H1 (cell line): Measurements from ENCODE around the gene MPDU1. TPM values are rescaled to one million over a fixed set of nuclear protein-coding genes. Genes with fewer than 3 reads are reported as not detected.

Experiments
- CTCF ChIA-PET: fragments of 300-600 bp; sonication (Branson Sonifier 250); formaldehyde crosslinking; loops from one replicate; lab custom pipeline; 2021; ENCODE audit not compliant: partially characterized antibody; lab: Charles Lee
- POLR2A ChIA-PET: fragments of 300-600 bp; sonication (Branson Sonifier 250); formaldehyde crosslinking; loops from one replicate; lab custom pipeline; 2021; ENCODE audit warnings: inconsistent platforms; ENCODE audit not compliant: partially characterized antibody; lab: Charles Lee
- DNase-seq, 2 experiments: peaks; one replicate each; pipeline versions ENCODE4 v3.0.0 to v3.0.0-alpha.2; 2010 to 2022; ENCODE audit warnings: low spot score in 2 of 2, low read depth in 1 of 2, mixed read lengths in 1 of 2
- FAIRE-seq: peaks from 2 replicates; lab custom pipeline; 2011; peaks lifted over from hg19 to GRCh38; lab: Jason Lieb, UNC
- H2AFZ ChIP-seq: 2 replicates; pipeline ENCODE4 v1.8.1; 2012; ENCODE audit warnings: low read length, inconsistent platforms
- H2AK5ac ChIP-seq: 2 replicates; pipeline ENCODE4 v1.6.1; 2013; ENCODE audit warnings: low read depth, low read length
- H2BK120ac ChIP-seq: replicated peaks from 2 replicates; pipeline ENCODE3; 2013; ENCODE audit warnings: low read depth, low read length, inconsistent platforms
- H2BK12ac ChIP-seq: 2 replicates; pipeline ENCODE4 v1.6.1; 2013; ENCODE audit warnings: low read depth, low read length
- H2BK15ac ChIP-seq: 2 replicates; pipeline ENCODE4 v1.6.1; 2013; ENCODE audit warnings: low read length
- H2BK20ac ChIP-seq: 2 replicates; pipeline ENCODE4 v1.6.1; 2013; ENCODE audit warnings: low read length
- H2BK5ac ChIP-seq: 2 replicates; pipeline ENCODE4 v1.6.1; 2013; ENCODE audit warnings: low read depth, low read length
- H3K14ac ChIP-seq: 2 replicates; pipeline ENCODE4 v1.6.1; 2013; ENCODE audit warnings: inconsistent platforms; ENCODE audit not compliant: insufficient read length
- H3K18ac ChIP-seq: 2 replicates; pipeline ENCODE4 v1.6.1; 2013; ENCODE audit warnings: low read length; ENCODE audit errors: extremely low read depth
- H3K23ac ChIP-seq: 2 replicates; pipeline ENCODE4 v1.6.1; 2013; ENCODE audit warnings: inconsistent platforms; ENCODE audit not compliant: insufficient read length
- H3K23me2 ChIP-seq: 2 replicates; pipeline ENCODE4 v1.6.1; 2013; ENCODE audit warnings: low read depth, low read length
- H3K27ac ChIP-seq: 2 replicates; pipeline ENCODE4 v1.6.1; 2011; ENCODE audit warnings: low read depth, low read length, inconsistent platforms
- H3K27me3 ChIP-seq, 4 experiments: replicated peaks in 1 of 4; 1 replicate in 1 of 4; 2 replicates in 3 of 4; pipeline versions ENCODE4 v1.6.1 to v1.8.1; 2011 to 2013; ENCODE audit warnings: low read length in 3 of 4, mild to moderate bottlenecking in 3 of 4, inconsistent platforms in 2 of 4, mixed read lengths in 2 of 4, moderate library complexity in 1 of 4; ENCODE audit not compliant: control insufficient read depth in 3 of 4, insufficient read depth in 3 of 4; ENCODE audit errors: extremely low read depth in 1 of 4
- H3K36me3 ChIP-seq, 4 experiments: 2 replicates each; pipeline versions ENCODE4 v1.6.1 to v1.8.1; 2011 to 2013; ENCODE audit warnings: mild to moderate bottlenecking in 4 of 4, low read length in 3 of 4, moderate library complexity in 2 of 4, control low read depth in 1 of 4, inconsistent platforms in 1 of 4; ENCODE audit not compliant: insufficient read depth in 4 of 4, control insufficient read depth in 2 of 4
- H3K4ac ChIP-seq: replicated peaks from 2 replicates; pipeline ENCODE3; 2013; ENCODE audit warnings: low read length, low read depth, mixed read lengths, inconsistent platforms; ENCODE audit not compliant: insufficient read length
- H3K4me1 ChIP-seq, 4 experiments: replicated peaks in 1 of 4; 1 replicate in 1 of 4; 2 replicates in 3 of 4; pipeline versions ENCODE4 v1.6.1 to v1.8.1; 2011 to 2013; ENCODE audit warnings: low read length in 3 of 4, inconsistent platforms in 2 of 4, mixed read lengths in 1 of 4; ENCODE audit not compliant: insufficient read depth in 4 of 4, control insufficient read depth in 3 of 4
- H3K4me2 ChIP-seq, 2 experiments: 2 replicates each; pipeline versions ENCODE4 v1.6.1 to v1.8.1; 2011 to 2013; ENCODE audit warnings: low read depth in 2 of 2, low read length in 2 of 2, control low read depth in 1 of 2, inconsistent platforms in 1 of 2, mild to moderate bottlenecking in 1 of 2; ENCODE audit not compliant: insufficient read depth in 1 of 2
- H3K4me3 ChIP-seq, 4 experiments: fragments of 200-600, 300-600 bp in 1 of 4; sonication (generic), shearing (Covaris generic), sonication (Bioruptor Twin) in 1 of 4; 2 replicates each; pipeline versions ENCODE4 v1.5.1 to v1.8.1; 2011 to 2016; ENCODE audit warnings: low read length in 4 of 4, low read depth in 3 of 4, control low read depth in 2 of 4, inconsistent platforms in 2 of 4, mild to moderate bottlenecking in 2 of 4, mixed read lengths in 1 of 4, moderate library complexity in 1 of 4; ENCODE audit not compliant: insufficient read depth in 2 of 4; ENCODE audit errors: extremely low read depth in 1 of 4
- H3K56ac ChIP-seq: replicated peaks from 2 replicates; pipeline ENCODE3; 2013; ENCODE audit warnings: low read depth, mild to moderate bottlenecking, mixed read lengths, low read length, inconsistent platforms; ENCODE audit not compliant: insufficient read length
- H3K79me1 ChIP-seq: 2 replicates; pipeline ENCODE4 v1.6.1; 2013; ENCODE audit warnings: low read depth, low read length, control low read depth
- H3K79me2 ChIP-seq, 2 experiments: 2 replicates each; pipeline versions ENCODE4 v1.6.1 to v1.8.1; 2012 to 2013; ENCODE audit warnings: low read length in 2 of 2, mild to moderate bottlenecking in 2 of 2, inconsistent platforms in 1 of 2; ENCODE audit not compliant: insufficient read depth in 2 of 2, control insufficient read depth in 1 of 2
- H3K9ac ChIP-seq, 4 experiments: replicated peaks in 1 of 4; 1 replicate in 1 of 4; 2 replicates in 3 of 4; pipeline versions ENCODE4 v1.6.1 to v1.8.1; 2011 to 2013; ENCODE audit warnings: low read depth in 3 of 4, low read length in 3 of 4, control low read depth in 2 of 4, mild to moderate bottlenecking in 2 of 4, moderate library complexity in 2 of 4, inconsistent platforms in 1 of 4; ENCODE audit errors: extremely low read depth in 1 of 4
- H3K9me3 ChIP-seq, 2 experiments: 2 replicates each; pipeline versions ENCODE4 v1.6.1 to v1.8.1; 2012 to 2013; ENCODE audit warnings: mild to moderate bottlenecking in 2 of 2, moderate library complexity in 2 of 2, control low read depth in 1 of 2, inconsistent platforms in 1 of 2, low read depth in 1 of 2, low read length in 1 of 2, mixed read lengths in 1 of 2; ENCODE audit not compliant: insufficient read depth in 2 of 2
- H4K20me1 ChIP-seq, 2 experiments: replicated peaks in 1 of 2; 2 replicates each; pipeline versions ENCODE3 to v1.8.1; 2011 to 2013; ENCODE audit warnings: inconsistent platforms in 2 of 2, low read length in 2 of 2, mild to moderate bottlenecking in 1 of 2; ENCODE audit not compliant: insufficient read depth in 2 of 2, control insufficient read depth in 1 of 2
- H4K5ac ChIP-seq: 2 replicates; pipeline ENCODE4 v1.6.1; 2013; ENCODE audit warnings: low read length, low read depth, mixed read lengths, inconsistent platforms; ENCODE audit not compliant: insufficient read length
- H4K8ac ChIP-seq: 2 replicates; pipeline ENCODE4 v1.8.0; 2013; ENCODE audit warnings: mild to moderate bottlenecking, moderate library complexity, low read length, inconsistent platforms; ENCODE audit not compliant: insufficient read depth; ENCODE audit errors: extremely low read depth
- H4K91ac ChIP-seq: replicated peaks from 2 replicates; pipeline ENCODE3; 2013; ENCODE audit warnings: low read length, mixed read lengths, inconsistent platforms; ENCODE audit not compliant: insufficient read length
- CTCF ChIP-seq, 3 experiments: IDR thresholded peaks; 1 replicate in 2 of 3; 2 replicates in 1 of 3; pipeline versions ENCODE4 v1.5.1 to v1.6.1; 2011; ENCODE audit warnings: low read length in 3 of 3, mild to moderate bottlenecking in 3 of 3, inconsistent platforms in 2 of 3, low read depth in 1 of 3, moderate library complexity in 1 of 3; ENCODE audit not compliant: insufficient read depth in 1 of 3; ENCODE audit errors: control extremely low read depth in 1 of 3
- HDAC2 ChIP-seq, 2 experiments: fragments of 300-600 bp in 1 of 2; sonication (generic) in 1 of 2; IDR thresholded peaks; 2 replicates each; pipeline ENCODE4 v1.6.1; 2011 to 2012; ENCODE audit warnings: low read depth in 2 of 2, low read length in 2 of 2, mild to moderate bottlenecking in 2 of 2, moderate library complexity in 2 of 2, borderline replicate concordance in 1 of 2, inconsistent platforms in 1 of 2
- RAD21 ChIP-seq, 2 experiments: IDR thresholded peaks in 1 of 2; conservative IDR thresholded peaks in 1 of 2; 2 replicates each; pipeline ENCODE4 v1.6.1; 2011; ENCODE audit warnings: low read depth in 2 of 2, low read length in 2 of 2, improper control_type of control experiment in 1 of 2, inconsistent platforms in 1 of 2, mild to moderate bottlenecking in 1 of 2, moderate library complexity in 1 of 2
- SIN3A ChIP-seq, 2 experiments: IDR thresholded peaks in 1 of 2; conservative IDR thresholded peaks in 1 of 2; 2 replicates each; pipeline ENCODE4 v1.6.1; 2011 to 2012; ENCODE audit warnings: low read length in 2 of 2, improper control_type of control experiment in 1 of 2, low read depth in 1 of 2, mild to moderate bottlenecking in 1 of 2
- TAF1 ChIP-seq: IDR thresholded peaks from 2 replicates; pipeline ENCODE4 v1.6.1; 2011; ENCODE audit warnings: mild to moderate bottlenecking, low read depth, low read length
- TEAD4 ChIP-seq: IDR thresholded peaks from 2 replicates; pipeline ENCODE4 v1.6.1; 2012; ENCODE audit warnings: low read depth, low read length, inconsistent platforms, mixed read lengths
- YY1 ChIP-seq: IDR thresholded peaks from 2 replicates; pipeline ENCODE4 v1.6.1; 2011; ENCODE audit warnings: low read depth, mild to moderate bottlenecking, low read length
- WGBS, 2 experiments: shearing (Covaris generic) in 1 of 2; methylation state at CpG; one replicate each; pipeline versions ENCODE4 v1.1.6 to v1.1.7; 2013 to 2015; ENCODE audit warnings: low lambda C conversion rate in 2 of 2, mixed read lengths in 2 of 2, inconsistent platforms in 1 of 2, low coverage in 1 of 2, missing lambda C conversion rate in 1 of 2; ENCODE audit not compliant: insufficient replicate concordance in 2 of 2, insufficient coverage in 1 of 2, insufficient read length in 1 of 2; ENCODE audit errors: extremely low coverage in 1 of 2, missing lambda C conversion rate in 1 of 2; 5-methylcytosine and 5-hydroxymethylcytosine counted together
- polyA plus RNA-seq, 7 experiments: library from polyadenylated mRNA; depleted of rRNA in 3 of 7; stranded (reverse) in 5 of 7; unstranded in 2 of 7; fragments of >200 nt in 5 of 7; fragments of 200-250 nt in 2 of 7; gene quantifications; 1 replicate in 5 of 7; 2 replicates in 1 of 7; 4 replicates in 1 of 7; pipeline versions ENCODE4 v1.2.1 to v1.2.3, GENCODE V29; 2011 to 2013; ENCODE audit warnings: missing spikeins in 2 of 7, mixed read lengths in 2 of 7
- total RNA-seq: library from RNA; stranded (reverse); fragmentation: NEBNext Ultra II Directional; extraction: Animal tissue kit (Norgen Biotek cat#: 25700); gene quantifications from 2 replicates; pipeline ENCODE4 v1.2.1, GENCODE V29; 2021

The MPDU1 gene
- total and polyA plus RNA-seq, 2 of the 8 experiments (the other 6 are each of a cell fraction or from before 2014, with no cell fraction given), result 63.2 to 142 TPM

GRCh38 chr17:7561028-7561575 is 22.6 kb upstream of the MPDU1 start:
- H2BK5ac ChIP-seq, result peak overlapping the region; percentile 2; the same call in 1 of the 2 replicates
- peak overlapping the region; percentile 22 to 76 (median 66); a peak in 6 of 7 replicates for H3K9ac ChIP-seq
- H3K27me3 ChIP-seq, result no peaks in the 10 kb centered on the region
- H3K27ac ChIP-seq, result peak overlapping the region; percentile 37; the same call in 1 of the 2 replicates
- no peak overlapping the region for H3K4ac ChIP-seq
- no peak overlapping the region for H3K23ac ChIP-seq
- H3K23me2 ChIP-seq, result peaks cover 6% of the 10 kb centered on the region; the same call in 1 of the 2 replicates
- peak overlapping the region; percentile 49 to 96 for H3K4me2 ChIP-seq
- DNase-seq, result peak in 1 of 2 experiments; percentile 92
- H2BK12ac ChIP-seq, result 0 out of 2 replicates have a peak overlapping the region, but pooled peaks have one; percentile 27
- H3K79me2 ChIP-seq, result peaks cover 4 to 26% of the 10 kb centered on the region in 2 experiments; a peak in 3 of 4 replicates
- H3K4me3 ChIP-seq, result peak overlapping the region; percentile 69 to 96 (median 78)
- no peak overlapping the region for H2BK120ac ChIP-seq
- no peak overlapping the region for H2AFZ ChIP-seq
- H3K18ac ChIP-seq, result no peak overlapping the region; the same call in 1 of the 2 replicates
- ChIA-PET POLR2A (interaction anchor here (0.7 to 37.5 kb wide), 25 partner anchors 9 to 301 kb away, joined by 3 to 1144 read pairs (median 5); partner anchors contain the start of genes CD68, GPS2, MPDU1 and POLR2A), CTCF (interaction anchor here (0.8 to 12.7 kb wide), 74 partner anchors 9 to 515 kb away, joined by 3 to 251 read pairs (median 6); partner anchors contain the start of genes CHRNB1, MPDU1, NEURL4 and SAT2)
- 1% methylated on average over 30 of the region's 32 CpGs; no CpG with 5 or more reads in 1 of the 2 experiments for WGBS, 2 experiments
- H3K36me3 ChIP-seq, result peaks cover 22 to 28% (median 23%) of the 10 kb centered on the region in 4 experiments
- H2AK5ac ChIP-seq, result no peak overlapping the region
- peak overlapping the region; percentile 62 for H3K56ac ChIP-seq
- no peak overlapping the region for H3K14ac ChIP-seq
- H4K91ac ChIP-seq, result peak overlapping the region; percentile 61
- no peak overlapping the region for H4K8ac ChIP-seq
- H3K4me1 ChIP-seq, result peaks cover 11 to 40% (median 24%) of the 10 kb centered on the region in 4 experiments
- H2BK20ac ChIP-seq, result no peak overlapping the region
- H4K5ac ChIP-seq, result peak overlapping the region; percentile 61
- no peaks in the 10 kb centered on the region for H3K9me3 ChIP-seq
- H4K20me1 ChIP-seq, result peaks cover 0 to 1% of the 10 kb centered on the region in 2 experiments
- no peak overlapping the region for H2BK15ac ChIP-seq
- FAIRE-seq, result peak; percentile 52
- H3K79me1 ChIP-seq, result peaks cover 9% of the 10 kb centered on the region
- TF ChIP-seq TEAD4 (0 out of 2 replicates have a peak, but pooled peaks have one; percentile 7), HDAC2 (IDR thresholded peaks at IDR 0.05; ENCODE audit: borderline replicate concordance in 1 of 2, low read depth in 2 of 2, low read length in 2 of 2) (0 out of 4 replicates have a peak, but pooled peaks of 1 of the 2 experiments have one; percentile 18), TAF1 (0 out of 2 replicates have a peak, but pooled peaks have one; percentile 18), CTCF (IDR thresholded peaks at IDR 0.05; ENCODE audit: control extremely low read depth in 1 of 3, insufficient read depth in 1 of 3, low read depth in 1 of 3, low read length in 3 of 3) (peak; percentile 86 to 90 (median 87)), YY1 (peak; percentile 7), SIN3A (conservative IDR thresholded peaks at IDR 0.05 in 1 of 2, IDR thresholded peaks at IDR 0.05 in 1 of 2; ENCODE audit: low read depth in 1 of 2, low read length in 2 of 2) (peak in 1 of 2 experiments; percentile 61; a peak in 2 of 4 replicates), RAD21 (IDR thresholded peaks at IDR 0.05 in 1 of 2, conservative IDR thresholded peaks at IDR 0.05 in 1 of 2; ENCODE audit: low read depth in 2 of 2, low read length in 2 of 2) (peak; percentile 83 to 88)
